Endodermal cell (in vitro differentiated cells): ENCODE results near the gene TSPY2. TPM values are rescaled to one million over a fixed set of nuclear protein-coding genes. Genes with fewer than 3 reads are reported as not detected.
A peak's percentile ranks its signal among the peaks of the same experiment; 100 is the strongest.
"Not testable (repeated sequence)": the region's sequence is repeated elsewhere in the genome, so short reads cannot be mapped to it uniquely, and the experiment has no call there.

Experiments
- DNase-seq: peaks from one replicate; pipeline ENCODE4 v3.0.0-alpha.2; 2017
- H3K27ac ChIP-seq: 2 replicates; pipeline ENCODE4 v1.5.1; 2013; ENCODE audit warnings: mild to moderate bottlenecking, low read depth, low read length, moderate library complexity
- H3K27me3 ChIP-seq: 2 replicates; pipeline ENCODE4 v1.6.1; 2013; ENCODE audit warnings: mild to moderate bottlenecking, low read length, moderate library complexity; ENCODE audit not compliant: insufficient read depth, control insufficient read depth, poor library complexity, severe bottlenecking
- H3K36me3 ChIP-seq: 2 replicates; pipeline ENCODE4 v1.7.0; 2013; ENCODE audit warnings: mild to moderate bottlenecking, low read length, moderate library complexity; ENCODE audit not compliant: control insufficient read depth, insufficient read depth
- H3K4me1 ChIP-seq: one replicate; pipeline ENCODE4 v1.7.0; 2013; ENCODE audit warnings: low read length; ENCODE audit not compliant: control insufficient read depth, insufficient read depth
- H3K4me3 ChIP-seq: 2 replicates; pipeline ENCODE4 v1.5.1; 2013; ENCODE audit warnings: mild to moderate bottlenecking, low read length, moderate library complexity
- H3K9ac ChIP-seq: 2 replicates; pipeline ENCODE4 v1.6.1; 2013; ENCODE audit warnings: mild to moderate bottlenecking, low read length, moderate library complexity; ENCODE audit not compliant: poor library complexity, severe bottlenecking; ENCODE audit errors: extremely low read depth
- H3K9me3 ChIP-seq: 2 replicates; pipeline ENCODE4 v1.6.1; 2013; ENCODE audit warnings: mild to moderate bottlenecking, low read length, moderate library complexity; ENCODE audit not compliant: control insufficient read depth
- H3K27ac Mint-ChIP-seq: 2 replicates; pipeline ENCODE4 v1.8.0; 2020; ENCODE audit warnings: mixed read lengths
- H3K27me3 Mint-ChIP-seq: 2 replicates; pipeline ENCODE4 v1.8.0; 2021; ENCODE audit warnings: mild to moderate bottlenecking, mixed read lengths; ENCODE audit not compliant: insufficient read depth
- H3K36me3 Mint-ChIP-seq: 2 replicates; pipeline ENCODE4 v1.8.0; 2020; ENCODE audit warnings: low read depth, mixed read lengths
- H3K4me1 Mint-ChIP-seq: 2 replicates; pipeline ENCODE4 v1.8.0; 2020; ENCODE audit warnings: mixed read lengths
- H3K4me3 Mint-ChIP-seq: 2 replicates; pipeline ENCODE4 v1.8.0; 2020; ENCODE audit warnings: mild to moderate bottlenecking, moderate library complexity, mixed read lengths
- H3K9me3 Mint-ChIP-seq: 2 replicates; pipeline ENCODE4 v1.8.0; 2020; ENCODE audit warnings: mild to moderate bottlenecking, mixed read lengths
- WGBS, 2 experiments: methylation state at CpG; one replicate each; pipeline versions ENCODE4 v1.1.5 to v1.1.7; 2013; ENCODE audit warnings: missing lambda C conversion rate in 2 of 2, mixed read lengths in 1 of 2; ENCODE audit not compliant: insufficient coverage in 1 of 2, insufficient read length in 1 of 2; 5-methylcytosine and 5-hydroxymethylcytosine counted together
- long read RNA-seq, 4 experiments: library from polyadenylated mRNA in 2 of 4; library from RNA in 1 of 4; library from capped mRNA in 1 of 4; stranded (forward) in 3 of 4; unstranded in 1 of 4; transcript quantifications; one replicate each; pipeline ENCODE4 v2.0.0, GENCODE V29; 2020 to 2021; ENCODE audit warnings: inconsistent platforms in 1 of 4
- polyA plus RNA-seq, 2 experiments: library from polyadenylated mRNA; stranded (reverse); fragments of 50-300 nt; gene quantifications; one replicate each; pipeline ENCODE4 v1.2.3, GENCODE V29; 2013
- total RNA-seq, 2 donors: library from RNA; stranded (reverse); fragmentation: NEBNext Ultra II Directional in 1 of 2; extraction: Animal tissue kit (Norgen Biotek cat#: 25700) in 1 of 2; gene quantifications; 2 replicates in 1 of 2; 3 replicates in 1 of 2; pipeline ENCODE4 v1.2.1, GENCODE V29; 2021

TSPY2 gene
- total RNA-seq = not detected
- polyA plus RNA-seq (2013, experiment 1 of 2) = not detected
- not detected for polyA plus RNA-seq (2013, experiment 2 of 2)
- long read RNA-seq, experiment 1 = 0 reads
- long read RNA-seq, experiment 2 = 0 reads
- long read RNA-seq, experiment 3 = 0 reads
- long read RNA-seq, experiment 4 = 0 reads

- H3K4me3 Mint-ChIP-seq, H3K9me3 ChIP-seq, H3K4me3 ChIP-seq, H3K27me3 Mint-ChIP-seq, H3K9me3 Mint-ChIP-seq, H3K27ac Mint-ChIP-seq, H3K27ac ChIP-seq, H3K36me3 Mint-ChIP-seq, H3K4me1 ChIP-seq, H3K9ac ChIP-seq, H3K4me1 Mint-ChIP-seq, DNase-seq, H3K27me3 ChIP-seq, H3K36me3 ChIP-seq: not testable (repeated sequence)
- WGBS, 2 experiments = 100% methylated on average over 2 of the region's 27 CpGs; no CpG with 5 or more reads in 1 of the 2 experiments
These were observed at the start of gene TSPY2 for GRCh38 chrY:6245923-6246322. Gene TSPY2, plus strand, starts transcription at chrY:6246223. Its CDS starts 46 bp downstream, at chrY:6246269.

GRCh38 chrY:6209565-6209964 lies 36.5 kb upstream of the TSPY2 start:
- H3K36me3 Mint-ChIP-seq, H3K4me3 ChIP-seq, H3K27ac Mint-ChIP-seq: not testable (repeated sequence)

DNA sequence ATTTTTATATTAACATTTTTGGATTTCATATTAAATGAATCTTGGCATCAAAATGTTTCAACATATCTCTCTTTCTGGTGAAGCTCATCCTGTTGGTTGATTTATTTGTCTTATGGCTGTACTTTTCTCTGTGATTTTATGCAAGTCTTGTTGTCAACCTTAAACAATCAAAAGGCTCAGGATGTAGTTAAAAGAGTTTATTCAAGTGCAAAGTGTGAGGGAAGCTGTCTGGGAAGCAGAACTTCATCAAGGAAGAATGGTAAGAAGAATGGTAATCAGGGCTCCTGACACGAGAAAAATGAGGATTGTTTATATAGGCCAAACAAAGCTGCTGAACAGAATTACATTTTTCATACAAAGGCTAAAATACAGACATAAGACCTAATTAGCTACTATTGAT lies 29.0 kb upstream of the TSPY2 start:
- not testable (repeated sequence) for H3K4me1 ChIP-seq, H3K36me3 ChIP-seq, H3K27ac ChIP-seq, H3K4me3 ChIP-seq, H3K27me3 ChIP-seq, H3K9me3 Mint-ChIP-seq, H3K27me3 Mint-ChIP-seq, H3K9ac ChIP-seq, H3K36me3 Mint-ChIP-seq, H3K4me1 Mint-ChIP-seq, H3K9me3 ChIP-seq, H3K4me3 Mint-ChIP-seq, H3K27ac Mint-ChIP-seq
- no CpG with 5 or more reads among the region's 1 CpG for WGBS, 2 experiments
- peak; percentile 1 for DNase-seq

More at GRCh38 chrY:6209565-6209964, 36.5 kb upstream of the TSPY2 start:
- not testable (repeated sequence) for H3K9me3 ChIP-seq, H3K9me3 Mint-ChIP-seq, H3K9ac ChIP-seq, DNase-seq, H3K4me3 Mint-ChIP-seq, H3K4me1 Mint-ChIP-seq, H3K36me3 ChIP-seq, H3K27me3 ChIP-seq, H3K4me1 ChIP-seq, H3K27ac ChIP-seq, H3K27me3 Mint-ChIP-seq

GRCh38 chrY:6269839-6270238 lies 23.8 kb downstream of the TSPY2 start:
- not testable (repeated sequence) for H3K4me1 ChIP-seq, H3K9me3 ChIP-seq, H3K36me3 Mint-ChIP-seq, H3K4me3 Mint-ChIP-seq, H3K27me3 Mint-ChIP-seq, H3K27ac Mint-ChIP-seq, H3K9ac ChIP-seq, H3K27me3 ChIP-seq, H3K9me3 Mint-ChIP-seq, H3K4me3 ChIP-seq, H3K36me3 ChIP-seq, H3K27ac ChIP-seq, H3K4me1 Mint-ChIP-seq, DNase-seq
- no CpG with 5 or more reads among the region's 4 CpGs for WGBS, 2 experiments
